Naive B cell (primary cell): Measurements from ENCODE around the gene COL6A2. TPM values are rescaled to one million over a fixed set of nuclear protein-coding genes. Genes with fewer than 3 reads are reported as not detected.

ENCODE experiments used
- ATAC-seq, 2 donors: fragments of 150-1000 bp; cut with Tn5 transposase; 2 replicates each; pipeline ENCODE4 v1.10.0; 2021; ENCODE audit warnings: low read depth in 2 of 2, mild to moderate bottlenecking in 2 of 2, moderate library complexity in 2 of 2
- DNase-seq: peaks from one replicate; pipeline ENCODE4 v3.0.0; 2022
- H3K27ac Mint-ChIP-seq, 6 donors: one replicate each; pipeline ENCODE4 v1.8.0; 2020 to 2022; ENCODE audit warnings: mild to moderate bottlenecking in 6 of 6, mixed read lengths in 6 of 6, moderate library complexity in 5 of 6, inconsistent platforms in 2 of 6
- H3K27me3 Mint-ChIP-seq, 3 donors: one replicate each; pipeline ENCODE4 v1.8.0; 2021 to 2022; ENCODE audit warnings: mixed read lengths in 3 of 3, mild to moderate bottlenecking in 1 of 3
- H3K36me3 Mint-ChIP-seq, 2 donors: one replicate each; pipeline ENCODE4 v1.8.0; 2020 to 2022; ENCODE audit warnings: mixed read lengths in 2 of 2, inconsistent platforms in 1 of 2, mild to moderate bottlenecking in 1 of 2
- H3K4me1 Mint-ChIP-seq, 3 donors: one replicate each; pipeline ENCODE4 v1.8.0; 2020 to 2022; ENCODE audit warnings: mixed read lengths in 3 of 3, inconsistent platforms in 1 of 3, mild to moderate bottlenecking in 1 of 3, moderate library complexity in 1 of 3
- H3K4me3 Mint-ChIP-seq, 8 donors: one replicate each; pipeline ENCODE4 v1.8.0; 2020 to 2022; ENCODE audit warnings: mild to moderate bottlenecking in 8 of 8, mixed read lengths in 8 of 8, moderate library complexity in 8 of 8, inconsistent platforms in 2 of 8
- H3K9me3 Mint-ChIP-seq, 7 donors: one replicate each; pipeline ENCODE4 v1.8.0; 2020 to 2022; ENCODE audit warnings: mixed read lengths in 7 of 7, mild to moderate bottlenecking in 5 of 7, inconsistent platforms in 2 of 7, moderate library complexity in 1 of 7
- polyA plus RNA-seq, 6 donors: library from polyadenylated mRNA; unstranded; fragments of 300-500 nt; fragmentation: Illumina TruSeq; gene quantifications; one replicate each; pipeline ENCODE4 v1.2.3, GENCODE V29; 2021; ENCODE audit warnings: low read depth in 6 of 6

Gene COL6A2
- polyA plus RNA-seq, 6 donors from 2014 or later, result 0.16 to 0.56 (median 0.17) TPM; not detected in 2

DNA sequence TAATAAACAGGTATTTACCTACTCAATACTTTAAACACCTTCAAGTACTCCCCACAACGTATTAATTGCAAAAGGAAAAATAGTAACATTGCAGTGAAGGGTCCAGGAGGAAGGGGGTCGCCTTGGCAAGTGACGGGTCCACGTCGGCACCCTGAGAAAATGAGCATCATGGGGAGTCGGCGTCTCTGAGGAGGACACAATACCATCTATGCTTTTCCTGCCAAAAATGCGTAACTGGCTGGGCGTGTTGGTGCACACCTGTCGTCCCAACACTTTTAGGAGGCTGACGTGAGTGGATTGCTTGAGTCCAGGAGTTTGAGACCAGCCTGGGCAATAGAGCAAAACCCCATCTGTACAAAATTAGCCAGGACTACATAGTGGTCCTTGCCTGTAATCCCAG is 50.2 kb downstream of the COL6A2 start:
- Mint-ChIP-seq H3K9me3 (no peaks in the 10 kb centered on the region), H3K4me3 (no peak overlapping the region), H3K36me3 (no peaks in the 10 kb centered on the region), H3K27ac (peak overlapping the region in 1 of 6 donors; percentile 6), H3K27me3 (no peaks in the 10 kb centered on the region), H3K4me1 (peaks cover 12 to 13% (median 12%) of the 10 kb centered on the region in 3 donors)
- no peak for ATAC-seq
- no peak for DNase-seq

DNA sequence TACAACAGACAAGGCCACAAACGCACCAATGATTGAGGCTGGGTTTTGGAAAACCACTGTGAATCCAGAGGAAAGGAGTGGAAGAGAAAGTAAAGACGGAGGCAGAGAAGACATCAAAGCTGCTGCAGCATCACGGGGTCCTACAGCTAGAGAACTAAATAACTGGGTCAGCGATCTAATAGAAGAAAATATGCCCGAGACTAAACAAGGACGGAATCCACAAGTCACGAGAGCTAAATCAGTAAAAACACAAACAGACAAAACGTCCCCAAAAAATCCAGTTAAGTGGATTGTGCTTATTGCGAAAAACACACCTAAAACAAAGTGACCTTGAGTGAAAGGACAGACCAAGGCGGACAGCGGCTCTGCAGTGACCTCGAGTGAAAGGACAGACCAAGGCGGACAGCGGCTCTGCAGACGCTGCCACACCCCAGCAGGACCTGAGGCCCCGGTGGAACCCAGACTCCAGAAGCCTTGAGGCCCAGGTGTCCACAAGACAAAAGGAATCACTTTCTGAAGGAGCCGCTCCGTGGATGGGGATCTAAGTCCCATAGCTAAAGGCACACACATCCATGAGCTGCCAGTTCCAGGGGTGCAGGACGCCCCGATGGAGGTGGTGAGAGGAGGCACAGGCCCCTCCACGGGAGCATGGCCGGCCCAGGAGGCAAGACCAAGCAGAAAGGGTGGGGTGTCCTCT is 51.4 kb downstream of the COL6A2 start:
- Mint-ChIP-seq H3K27me3 (no peaks in the 10 kb centered on the region), H3K4me3 (peak overlapping the region in 1 of 8 donors; percentile 54), H3K27ac (no peak overlapping the region), H3K36me3 (no peaks in the 10 kb centered on the region), H3K9me3 (no peaks in the 10 kb centered on the region), H3K4me1 (peaks cover 3 to 5% (median 5%) of the 10 kb centered on the region in 3 donors)
- DNase-seq (no peak), ATAC-seq (no peak)

DNA sequence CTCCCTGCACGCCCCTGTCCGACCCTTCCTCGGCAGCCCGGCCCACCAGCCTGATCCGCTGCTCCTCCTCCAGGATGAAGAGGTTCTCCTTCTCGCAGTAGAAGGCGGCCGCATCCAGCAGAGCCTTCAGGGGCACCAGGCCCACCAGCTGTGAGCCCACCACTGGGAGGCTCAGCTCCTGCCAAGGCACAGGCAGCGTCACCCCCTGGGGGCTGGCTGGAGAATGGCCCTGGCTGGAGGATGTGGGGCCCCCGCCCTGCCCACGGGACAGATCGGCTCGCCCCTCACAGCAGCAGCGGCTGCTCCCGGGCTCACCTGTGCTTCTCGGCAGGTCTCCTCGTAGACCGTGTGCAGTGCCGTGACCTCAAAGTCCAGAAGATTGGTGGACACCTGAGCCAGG is 52.2 kb downstream of the COL6A2 start:
- H3K9me3 Mint-ChIP-seq, result no peaks in the 10 kb centered on the region
- no peaks in the 10 kb centered on the region for H3K36me3 Mint-ChIP-seq
- no peak overlapping the region for H3K27ac Mint-ChIP-seq
- H3K4me3 Mint-ChIP-seq, result no peak overlapping the region
- no peak for ATAC-seq
- H3K4me1 Mint-ChIP-seq, result peaks cover 0 to 2% (median 0%) of the 10 kb centered on the region in 3 donors
- DNase-seq, result no peak
- H3K27me3 Mint-ChIP-seq, result no peaks in the 10 kb centered on the region

DNA sequence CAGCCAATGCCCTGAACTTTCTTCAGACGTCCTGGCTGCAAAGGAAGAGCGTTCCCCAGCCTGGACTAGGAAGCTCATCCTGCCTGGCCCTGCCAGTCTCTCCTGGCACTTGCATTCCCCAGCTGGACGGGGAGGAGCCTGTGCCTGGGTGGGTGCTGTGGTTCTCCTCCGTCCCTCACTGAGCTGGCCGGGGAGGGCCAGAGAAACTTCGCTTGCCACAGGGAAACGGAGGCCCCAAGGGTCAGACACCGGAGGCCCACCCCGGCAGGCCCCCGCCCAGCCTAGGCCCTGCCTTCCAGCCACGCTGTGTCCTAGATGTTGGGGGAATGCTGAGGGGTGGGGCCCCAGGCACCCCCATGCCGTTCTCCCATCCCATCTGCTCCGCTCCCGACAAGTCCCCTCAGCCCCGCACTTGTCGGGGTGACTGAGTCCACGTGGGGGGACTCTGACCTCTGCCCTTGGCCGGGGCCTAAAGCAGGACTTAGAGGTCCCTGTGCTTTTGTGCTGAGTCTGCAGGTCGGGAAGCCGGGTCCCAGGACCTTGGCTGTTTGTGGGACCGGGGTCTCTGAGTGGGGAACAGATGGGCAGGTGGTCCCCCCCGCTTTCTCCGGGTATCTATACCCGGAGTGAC is 52.7 kb downstream of the COL6A2 start:
- ATAC-seq (no peak), DNase-seq (no peak)
- Mint-ChIP-seq H3K27me3 (no peaks in the 10 kb centered on the region), H3K9me3 (no peaks in the 10 kb centered on the region), H3K4me1 (peaks cover 0 to 2% (median 0%) of the 10 kb centered on the region in 3 donors), H3K4me3 (no peak overlapping the region), H3K36me3 (no peaks in the 10 kb centered on the region), H3K27ac (no peak overlapping the region)

DNA sequence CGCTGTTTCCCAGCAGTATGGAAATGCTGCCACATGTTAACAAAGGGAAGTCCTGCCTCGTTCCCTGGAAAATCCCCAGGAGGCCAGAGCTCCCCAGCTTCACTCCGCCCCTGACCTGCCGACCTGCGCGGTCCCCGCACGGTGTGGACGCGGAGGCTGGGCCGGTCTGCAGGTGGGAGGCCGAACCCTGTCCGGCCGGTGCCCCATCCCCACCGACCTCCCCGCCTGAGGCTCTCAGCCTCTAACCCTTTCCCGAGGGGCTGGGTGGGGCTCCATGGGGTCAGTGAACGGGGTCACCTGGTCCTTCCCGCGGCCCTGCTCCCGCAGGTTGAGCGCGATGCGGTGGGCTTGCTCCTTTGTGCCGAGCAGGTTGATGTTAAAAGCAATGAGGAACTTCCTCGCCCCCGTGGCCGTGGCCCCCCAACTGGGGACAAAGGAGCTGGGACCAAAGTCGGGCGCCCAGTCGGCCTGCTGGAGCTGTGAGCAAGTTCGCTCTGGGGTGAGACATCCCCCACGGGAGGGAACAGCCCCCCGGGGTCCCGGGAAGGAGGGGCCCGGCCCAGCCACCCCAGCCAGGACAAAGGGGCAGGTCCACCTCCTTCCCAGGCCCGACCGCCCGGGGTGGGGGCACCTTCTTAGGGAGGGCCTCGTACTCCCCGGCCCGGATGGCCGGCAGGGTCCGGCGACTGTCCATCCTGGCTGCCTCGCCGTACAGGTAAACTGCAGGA is 53.5 kb downstream of the COL6A2 start:
- Mint-ChIP-seq H3K9me3 (no peaks in the 10 kb centered on the region), H3K4me3 (no peak overlapping the region), H3K36me3 (no peaks in the 10 kb centered on the region), H3K27me3 (no peaks in the 10 kb centered on the region), H3K27ac (no peak overlapping the region), H3K4me1 (peaks cover 0 to 2% (median 0%) of the 10 kb centered on the region in 3 donors)
- no peak for ATAC-seq
- no peak for DNase-seq

DNA sequence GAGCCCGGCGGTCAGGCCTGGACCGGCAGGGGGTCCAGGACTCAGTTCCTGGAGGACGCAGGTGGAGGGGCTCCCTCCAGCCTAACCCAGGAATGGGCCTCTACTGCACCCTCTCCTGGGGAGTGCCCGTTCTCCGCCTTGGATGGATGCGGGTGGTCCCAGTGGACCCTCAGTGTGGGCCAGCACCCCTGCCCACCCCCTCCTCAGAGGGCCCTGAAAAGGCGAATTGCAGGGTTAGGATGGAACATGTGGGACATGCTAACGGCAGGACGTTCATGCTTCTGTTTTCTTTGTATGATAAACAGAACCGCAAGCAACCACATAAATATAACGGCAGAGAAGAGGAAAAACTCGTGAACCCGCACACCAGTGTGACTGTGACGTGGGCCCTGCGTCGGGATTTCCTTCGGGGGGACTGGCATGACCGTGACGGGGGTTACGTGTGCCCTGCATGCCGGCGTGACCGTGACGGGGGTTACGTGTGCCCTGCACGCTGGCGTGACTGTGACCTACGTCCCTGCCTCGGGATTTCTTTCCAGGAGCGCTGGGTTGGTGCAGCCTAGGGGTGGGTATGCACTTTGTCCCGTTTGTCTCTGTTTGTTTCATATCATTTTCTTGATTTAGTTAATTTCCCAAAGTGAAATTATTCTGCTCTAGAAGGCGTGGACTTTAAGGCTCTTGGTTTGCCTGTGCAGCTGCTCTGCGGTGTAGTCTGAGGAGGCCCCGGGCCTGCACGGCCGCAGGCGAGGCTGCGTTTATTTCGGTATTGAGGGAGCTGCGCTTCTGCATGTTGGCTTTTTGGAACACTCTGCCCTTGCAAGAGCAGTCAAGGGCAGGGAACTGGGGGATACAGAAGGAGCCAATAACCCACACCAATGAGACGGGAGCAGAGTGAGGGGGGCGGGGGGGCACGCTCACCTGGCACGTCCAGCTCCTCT is 54.3 kb downstream of the COL6A2 start:
- no peaks in the 10 kb centered on the region for H3K27me3 Mint-ChIP-seq
- no peaks in the 10 kb centered on the region for H3K36me3 Mint-ChIP-seq
- ATAC-seq, result no peak
- H3K4me1 Mint-ChIP-seq, result peaks cover 0 to 2% (median 0%) of the 10 kb centered on the region in 3 donors
- H3K27ac Mint-ChIP-seq, result no peak overlapping the region
- H3K9me3 Mint-ChIP-seq, result no peaks in the 10 kb centered on the region
- peak overlapping the region in 1 of 8 donors; percentile 52 for H3K4me3 Mint-ChIP-seq
- DNase-seq, result no peak

DNA sequence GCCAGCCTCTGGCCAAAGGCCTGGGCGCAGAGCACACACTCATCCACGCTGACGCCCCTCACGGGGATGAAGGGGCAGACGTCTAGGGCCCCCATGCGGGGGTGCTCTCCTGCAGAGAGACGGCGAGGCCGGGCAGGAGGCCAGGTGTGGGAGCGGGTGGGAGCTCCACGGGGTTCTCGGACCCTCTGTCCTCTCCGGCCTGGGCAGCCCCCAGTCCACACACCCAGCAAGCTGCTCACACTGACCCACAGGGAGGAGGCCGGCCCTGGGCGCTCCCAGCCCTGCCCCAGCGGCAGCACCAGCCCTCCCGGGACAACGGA is 55.0 kb downstream of the COL6A2 start:
- no peaks in the 10 kb centered on the region for H3K36me3 Mint-ChIP-seq
- no peak overlapping the region for H3K27ac Mint-ChIP-seq
- no peak overlapping the region for H3K4me3 Mint-ChIP-seq
- DNase-seq (no peak), ATAC-seq (no peak)
- peaks cover 0 to 2% (median 0%) of the 10 kb centered on the region in 3 donors for H3K4me1 Mint-ChIP-seq
- H3K27me3 Mint-ChIP-seq, result no peaks in the 10 kb centered on the region
- no peaks in the 10 kb centered on the region for H3K9me3 Mint-ChIP-seq

DNA sequence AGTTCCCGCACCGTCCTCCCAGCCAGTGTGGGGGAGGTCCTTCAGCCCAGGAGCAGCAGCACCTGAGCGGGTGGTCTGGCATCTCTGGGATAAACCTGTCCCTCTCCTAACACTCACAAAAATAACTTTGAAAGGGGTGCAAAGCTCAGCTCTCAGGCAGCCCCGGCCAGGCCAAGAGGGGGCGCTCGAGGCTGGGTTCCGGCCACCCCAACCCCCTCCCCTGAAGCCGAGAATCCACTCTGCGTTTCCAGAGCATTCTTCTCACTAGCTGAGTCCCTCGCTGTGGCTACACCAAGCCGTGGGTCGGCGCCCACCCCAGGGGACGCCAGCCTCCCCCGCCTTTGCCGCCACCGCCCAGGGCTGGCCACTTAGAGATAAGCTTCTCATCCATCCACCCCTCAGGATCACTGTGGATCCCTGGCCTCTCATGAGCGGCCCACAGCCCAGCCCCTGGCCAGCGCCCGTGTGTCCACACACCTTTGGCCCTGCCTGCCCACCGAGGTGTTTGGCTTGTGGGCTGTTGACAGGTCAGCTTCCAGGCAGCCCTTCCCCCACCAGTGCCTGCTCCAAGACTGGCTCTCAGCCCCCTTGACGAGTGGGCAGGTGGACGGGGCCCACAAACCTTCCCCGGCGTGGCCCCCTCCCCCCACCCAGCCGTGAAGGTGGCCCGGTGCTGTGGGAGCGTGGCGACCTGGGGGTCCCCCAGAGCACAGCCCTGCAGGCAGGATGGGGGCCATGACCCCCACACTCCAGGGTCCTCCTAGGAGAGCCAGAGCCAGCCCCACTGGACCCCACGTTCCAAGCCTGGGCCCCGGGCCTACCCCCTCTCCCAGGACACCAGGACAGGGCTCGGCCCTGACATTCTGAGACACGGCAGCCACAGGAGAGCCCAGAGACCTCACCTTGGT is 55.6 kb downstream of the COL6A2 start:
- no peak for DNase-seq
- Mint-ChIP-seq H3K36me3 (no peaks in the 10 kb centered on the region), H3K9me3 (no peaks in the 10 kb centered on the region), H3K4me3 (no peak overlapping the region), H3K27ac (no peak overlapping the region), H3K4me1 (peaks cover 0 to 2% (median 0%) of the 10 kb centered on the region in 3 donors), H3K27me3 (no peaks in the 10 kb centered on the region)
- ATAC-seq, result peak; percentile 44 to 45

DNA sequence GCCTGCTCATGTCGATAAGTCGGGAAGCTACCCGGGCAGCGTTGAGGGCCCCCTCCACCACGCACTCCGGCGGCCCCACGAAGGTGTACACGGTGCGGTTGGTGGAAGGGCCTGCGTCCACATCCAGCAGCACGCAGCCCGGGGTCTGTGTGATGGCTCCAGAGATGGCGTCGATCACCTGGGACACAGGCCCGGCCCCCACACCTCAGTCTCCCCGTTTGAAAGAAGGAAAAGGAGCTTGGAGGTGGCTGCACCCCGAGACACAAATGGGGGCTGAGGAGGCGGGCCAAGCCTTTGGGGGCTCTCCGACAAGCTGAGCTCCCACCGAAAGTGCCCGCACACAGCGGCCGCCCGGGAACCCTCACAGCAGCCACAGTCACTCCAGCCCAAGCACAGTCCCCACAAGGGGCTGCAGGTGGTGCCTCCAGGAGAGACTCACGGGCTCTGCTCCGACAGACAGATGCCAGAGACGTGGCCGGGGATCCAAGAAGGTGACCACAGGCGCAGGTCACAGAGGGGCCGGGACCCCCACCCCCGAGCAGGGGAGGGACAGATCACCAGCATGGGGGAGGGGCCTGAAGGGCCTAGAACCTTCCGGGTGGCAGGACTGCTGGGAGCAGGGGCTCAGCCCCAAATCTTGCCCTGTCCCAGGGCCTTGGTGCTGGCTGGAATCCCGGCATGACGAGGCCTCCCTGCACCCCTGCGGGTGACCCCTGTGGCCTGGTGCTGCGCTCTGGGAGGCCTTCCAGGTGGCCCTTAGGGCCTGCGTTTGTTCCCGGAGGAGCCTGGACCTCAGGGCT is 56.4 kb downstream of the COL6A2 start:
- no peaks in the 10 kb centered on the region for H3K27me3 Mint-ChIP-seq
- no peaks in the 10 kb centered on the region for H3K36me3 Mint-ChIP-seq
- H3K9me3 Mint-ChIP-seq, result no peaks in the 10 kb centered on the region
- no peak overlapping the region for H3K4me3 Mint-ChIP-seq
- peaks cover 0 to 2% (median 0%) of the 10 kb centered on the region in 3 donors for H3K4me1 Mint-ChIP-seq
- H3K27ac Mint-ChIP-seq, result no peak overlapping the region
- ATAC-seq, result no peak
- DNase-seq, result no peak

DNA sequence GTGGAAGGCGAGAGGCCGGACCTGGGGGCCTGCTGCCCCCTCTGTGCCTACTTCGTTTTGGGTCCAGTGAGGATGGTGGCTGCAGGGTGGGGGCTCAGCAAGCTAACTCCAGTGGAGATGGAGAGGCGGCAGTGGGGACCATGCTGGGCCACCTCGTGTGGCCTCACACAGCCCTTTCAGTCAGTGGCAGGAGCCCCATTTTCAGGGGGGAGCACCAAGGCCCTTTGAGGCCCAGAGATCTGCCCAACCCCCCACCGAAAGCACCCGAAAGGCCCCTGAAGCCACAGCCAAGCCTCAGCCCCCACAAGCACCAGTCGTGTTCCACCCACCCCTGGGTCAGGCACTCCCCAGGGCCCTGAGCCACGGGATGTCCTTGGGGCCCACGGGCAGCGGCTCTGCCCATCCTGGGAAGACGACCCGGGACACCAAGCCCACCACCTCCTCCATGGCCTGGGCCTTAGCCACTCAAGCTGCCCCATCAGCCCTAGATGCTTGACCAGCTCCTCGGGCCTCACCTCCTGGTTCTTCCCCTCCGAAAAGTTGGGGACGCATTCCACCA is 57.1 kb downstream of the COL6A2 start:
- no peak for DNase-seq
- Mint-ChIP-seq H3K9me3 (no peaks in the 10 kb centered on the region), H3K4me3 (no peak overlapping the region), H3K27ac (no peak overlapping the region), H3K27me3 (no peaks in the 10 kb centered on the region), H3K36me3 (no peaks in the 10 kb centered on the region), H3K4me1 (peaks cover 0 to 2% (median 0%) of the 10 kb centered on the region in 3 donors)
- no peak for ATAC-seq

DNA sequence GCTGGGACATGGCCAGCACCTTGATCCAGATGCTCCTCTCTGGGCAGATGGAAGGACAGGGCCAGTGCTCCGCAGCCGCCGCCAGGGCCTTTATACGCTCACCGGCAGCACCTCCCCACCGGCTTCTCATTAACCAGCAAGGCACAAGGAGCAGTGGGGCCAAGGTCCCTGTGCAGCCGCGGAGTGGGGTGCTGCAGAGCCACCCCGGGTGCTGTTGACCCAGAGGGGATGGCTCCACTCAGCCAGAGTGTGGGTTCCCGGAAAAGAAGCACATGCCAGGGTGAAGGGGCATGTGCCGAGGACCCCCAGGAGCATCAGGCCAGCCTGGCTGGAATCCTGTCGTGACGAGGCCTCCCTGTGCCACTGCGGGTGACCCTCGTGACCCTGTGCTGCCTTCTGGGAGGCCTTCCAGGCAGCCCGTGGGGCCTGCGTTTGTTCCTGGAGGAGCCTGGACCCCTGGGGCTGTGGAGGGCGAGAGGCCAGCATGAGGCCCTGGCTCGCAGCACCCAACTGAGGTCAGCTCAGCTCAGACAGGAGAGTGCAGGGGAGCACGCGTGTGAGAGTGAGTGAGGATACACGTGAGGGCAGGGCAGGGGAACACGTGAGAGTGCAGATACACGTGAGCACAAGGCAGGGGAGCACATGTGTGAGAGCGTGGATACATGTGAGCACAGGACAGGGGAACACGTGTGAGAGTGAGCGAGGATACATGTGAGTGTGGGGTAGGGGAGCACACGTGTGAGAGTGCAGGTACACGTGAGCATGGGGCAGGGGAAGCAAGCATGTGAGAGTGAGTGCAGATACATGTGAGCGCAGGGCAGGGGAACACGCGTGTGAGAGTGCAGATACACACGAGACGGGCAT is 57.8 kb downstream of the COL6A2 start, which contains the start of gene FTCD:
Gene FTCD, minus strand, starts transcription at position 66 of the 864 bp plus-strand sequence. Its CDS starts 56 bp downstream, at position 10.
- Mint-ChIP-seq H3K27me3 (no peaks in the 10 kb centered on the region), H3K9me3 (no peaks in the 10 kb centered on the region), H3K36me3 (no peaks in the 10 kb centered on the region), H3K4me1 (peaks cover 0 to 2% (median 0%) of the 10 kb centered on the region in 3 donors), H3K27ac (peak within 1 kb of the TSS in 1 of 6 donors; percentile 87), H3K4me3 (no peak within 1 kb of the TSS)
- ATAC-seq (no peak), DNase-seq (no peak)
